ENCODE results near the gene GBP2.

The GBP2 gene

DNA sequence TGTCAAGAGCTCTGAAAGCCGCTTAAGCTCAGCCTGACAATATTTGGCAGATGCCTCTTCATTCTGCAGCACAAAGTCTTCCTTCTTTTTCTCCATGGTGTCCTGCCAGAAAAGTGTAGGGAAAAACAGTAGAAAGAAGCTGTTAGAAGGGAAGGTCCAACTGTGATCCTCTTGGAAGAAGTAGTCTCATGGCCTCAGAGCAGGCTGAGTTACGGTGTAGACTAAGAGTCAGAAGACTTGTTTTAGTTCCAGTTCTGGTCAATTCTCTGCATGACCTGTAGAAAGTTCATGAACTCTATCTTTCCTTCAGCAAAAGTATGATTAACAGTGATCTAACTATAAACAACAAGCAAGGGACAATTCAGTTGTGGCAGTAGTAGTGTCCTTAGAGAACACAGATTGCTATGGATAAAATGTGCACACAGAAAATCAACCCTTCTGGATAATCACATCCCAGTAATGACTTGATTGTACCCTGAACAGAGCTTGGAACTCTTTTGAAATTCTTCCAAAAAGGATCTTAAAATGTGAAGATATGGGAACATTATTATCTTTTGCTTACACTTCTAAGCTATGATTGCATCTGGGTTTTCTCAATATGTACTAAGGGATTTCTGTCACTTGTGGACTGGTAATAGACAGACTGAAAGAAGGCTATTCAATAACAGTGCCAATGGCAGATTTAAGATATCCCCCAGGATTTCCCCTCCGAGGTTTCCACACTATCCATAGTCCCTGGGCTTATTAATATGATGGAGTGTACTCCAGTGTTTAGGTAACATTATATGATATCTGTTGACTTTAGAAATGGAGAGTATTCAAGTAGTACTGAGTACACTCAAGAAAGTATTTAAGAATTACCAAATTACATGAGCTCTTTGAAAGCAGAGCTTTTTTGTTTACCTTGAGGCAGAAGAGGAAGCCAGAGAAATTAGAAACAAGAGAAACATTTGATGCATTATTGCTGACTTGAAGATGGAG lies 22.1 kb upstream of the GBP2 start:
- in situ Hi-C loops (cut with HindIII; ENCODE audit: low sequenced_read_pairs): no loop called here
- DNase-seq (ENCODE audit: low read depth, low spot score): no peak
- no peak overlapping the region for H3K4me3 ChIP-seq (ENCODE audit: low read depth, low read length)
- TF ChIP-seq, protein P1, sequence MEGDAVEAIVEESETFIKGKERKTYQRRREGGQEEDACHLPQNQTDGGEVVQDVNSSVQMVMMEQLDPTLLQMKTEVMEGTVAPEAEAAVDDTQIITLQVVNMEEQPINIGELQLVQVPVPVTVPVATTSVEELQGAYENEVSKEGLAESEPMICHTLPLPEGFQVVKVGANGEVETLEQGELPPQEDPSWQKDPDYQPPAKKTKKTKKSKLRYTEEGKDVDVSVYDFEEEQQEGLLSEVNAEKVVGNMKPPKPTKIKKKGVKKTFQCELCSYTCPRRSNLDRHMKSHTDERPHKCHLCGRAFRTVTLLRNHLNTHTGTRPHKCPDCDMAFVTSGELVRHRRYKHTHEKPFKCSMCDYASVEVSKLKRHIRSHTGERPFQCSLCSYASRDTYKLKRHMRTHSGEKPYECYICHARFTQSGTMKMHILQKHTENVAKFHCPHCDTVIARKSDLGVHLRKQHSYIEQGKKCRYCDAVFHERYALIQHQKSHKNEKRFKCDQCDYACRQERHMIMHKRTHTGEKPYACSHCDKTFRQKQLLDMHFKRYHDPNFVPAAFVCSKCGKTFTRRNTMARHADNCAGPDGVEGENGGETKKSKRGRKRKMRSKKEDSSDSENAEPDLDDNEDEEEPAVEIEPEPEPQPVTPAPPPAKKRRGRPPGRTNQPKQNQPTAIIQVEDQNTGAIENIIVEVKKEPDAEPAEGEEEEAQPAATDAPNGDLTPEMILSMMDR (IDR thresholded peaks at IDR 0.05; ENCODE audit: low read depth, low read length): no peak

DNA sequence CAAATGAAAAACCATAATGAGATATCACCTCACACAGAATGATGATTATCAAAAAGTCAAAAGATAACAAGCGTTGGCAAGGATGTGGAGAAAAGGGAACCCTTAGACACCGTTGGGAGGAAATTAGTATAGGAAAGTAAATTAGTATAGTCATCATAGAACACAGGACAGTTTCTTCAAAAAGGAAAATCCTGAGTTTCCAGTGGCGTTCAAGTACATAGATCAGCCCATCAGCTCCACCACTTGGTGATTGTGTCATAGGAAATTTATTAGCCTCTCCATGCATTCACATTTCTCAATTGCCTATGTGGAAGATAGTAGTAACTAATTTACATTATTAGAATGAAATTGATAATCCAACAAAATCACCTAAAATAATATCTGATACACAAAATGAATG lies 20.8 kb upstream of the GBP2 start:
- TF ChIP-seq, protein P1 (IDR thresholded peaks at IDR 0.05; ENCODE audit: low read depth, low read length): no peak
- in situ Hi-C loops (cut with HindIII; ENCODE audit: low sequenced_read_pairs): no loop called here
- H3K4me3 ChIP-seq (ENCODE audit: low read depth, low read length): no peak overlapping the region
- DNase-seq (ENCODE audit: low read depth, low spot score): no peak

GRCh38 chr1:89143484-89143883 lies 17.6 kb upstream of the GBP2 start:
- DNase-seq (ENCODE audit: low read depth, low spot score): no peak
- in situ Hi-C loops (cut with HindIII; ENCODE audit: low sequenced_read_pairs): no loop called here
- no peak overlapping the region for H3K4me3 ChIP-seq (ENCODE audit: low read depth, low read length)
- TF ChIP-seq, protein P1 (IDR thresholded peaks at IDR 0.05; ENCODE audit: low read depth, low read length): no peak

DNA sequence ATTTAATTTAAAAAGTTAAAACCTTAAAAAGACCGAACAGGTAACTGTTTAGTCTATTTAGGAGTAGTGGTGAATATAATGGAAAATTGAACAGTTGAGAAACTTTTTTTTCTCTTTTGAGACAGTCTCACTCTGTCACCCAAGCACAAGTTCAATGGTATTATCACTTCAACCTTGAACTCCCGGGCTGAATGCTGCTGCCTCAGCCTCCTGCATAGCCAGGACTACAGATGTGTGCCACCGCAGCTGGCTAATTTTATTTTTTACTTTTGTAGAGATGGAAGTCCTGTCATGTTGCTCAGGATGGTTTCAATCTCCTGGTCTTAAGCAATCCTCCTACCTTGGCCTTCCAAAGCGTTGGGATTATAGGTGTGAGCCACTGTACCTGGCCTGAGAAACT lies 16.2 kb upstream of the GBP2 start:
- TF ChIP-seq, protein P1 (IDR thresholded peaks at IDR 0.05; ENCODE audit: low read depth, low read length): no peak
- H3K4me3 ChIP-seq (ENCODE audit: low read depth, low read length): no peak overlapping the region
- in situ Hi-C loops (cut with HindIII; ENCODE audit: low sequenced_read_pairs): no loop called here
- DNase-seq (ENCODE audit: low read depth, low spot score): no peak

GRCh38 chr1:89133747-89134146 lies 7.8 kb upstream of the GBP2 start:
- TF ChIP-seq, protein P1 (IDR thresholded peaks at IDR 0.05; ENCODE audit: low read depth, low read length): no peak
- H3K4me3 ChIP-seq (ENCODE audit: low read depth, low read length): no peak overlapping the region
- in situ Hi-C loops (cut with HindIII; ENCODE audit: low sequenced_read_pairs): no loop called here
- DNase-seq (ENCODE audit: low read depth, low spot score): no peak

- TF ChIP-seq, protein P1 (IDR thresholded peaks at IDR 0.05; ENCODE audit: low read depth, low read length): no peak
- H3K4me3 ChIP-seq (ENCODE audit: low read depth, low read length): no peak overlapping the region
- DNase-seq (ENCODE audit: low read depth, low spot score): no peak
- in situ Hi-C loops (cut with HindIII; ENCODE audit: low sequenced_read_pairs): no loop called here
Measured at GRCh38 chr1:89130716-89131115, 4.8 kb upstream of the GBP2 start.

Measured in astrocyte of the spinal cord (primary cell).